CD4-positive, alpha-beta T cell treated with Interleukin-15 for 4 hours (primary cell): ENCODE measurements around the gene ZNF275.
"Not testable (repeated sequence)": the region's sequence is repeated elsewhere in the genome, so short reads cannot be mapped to it uniquely, and the experiment has no call there.

Experiments
- DNase-seq: peaks from one replicate; pipeline ENCODE4 v3.0.0-alpha.2; 2020; ENCODE audit warnings: low spot score

ZNF275 gene

DNA sequence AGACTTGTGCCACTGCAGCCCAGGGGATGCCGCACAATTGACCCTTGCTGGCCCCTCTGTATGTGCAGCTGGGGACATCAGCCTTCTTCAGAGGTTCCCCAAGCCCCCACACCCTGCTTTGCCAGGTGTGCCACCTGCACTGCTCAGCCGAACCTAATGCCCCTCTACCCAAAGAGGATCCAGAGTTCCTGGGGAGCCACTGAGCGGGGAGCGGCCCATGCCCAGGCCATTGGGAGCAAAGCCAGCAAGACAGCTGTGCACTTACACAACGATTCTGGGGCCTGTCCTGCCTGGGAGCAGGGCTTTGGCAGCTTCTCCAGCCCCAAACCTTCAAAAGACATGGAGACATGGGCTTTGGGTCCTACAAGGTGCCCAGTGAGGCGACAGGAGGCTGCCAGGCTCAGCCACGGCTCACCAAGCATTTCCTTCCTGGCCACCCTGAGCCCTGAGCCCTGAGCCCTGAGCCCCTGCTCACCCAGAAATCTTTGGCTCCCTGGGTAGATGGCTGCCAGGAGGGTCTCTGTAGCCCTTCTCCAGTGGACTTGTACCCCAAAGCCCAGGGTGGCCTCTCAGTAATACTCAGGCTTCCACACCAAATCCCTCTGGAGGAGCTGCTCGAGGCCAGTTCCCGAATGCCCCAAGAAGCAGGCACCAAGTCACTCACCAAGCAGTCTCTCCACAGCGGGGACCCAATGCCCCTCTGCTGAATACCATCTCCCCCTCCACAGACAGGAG is 54.2 kb downstream of the ZNF275 start:
- no peak for DNase-seq

DNA sequence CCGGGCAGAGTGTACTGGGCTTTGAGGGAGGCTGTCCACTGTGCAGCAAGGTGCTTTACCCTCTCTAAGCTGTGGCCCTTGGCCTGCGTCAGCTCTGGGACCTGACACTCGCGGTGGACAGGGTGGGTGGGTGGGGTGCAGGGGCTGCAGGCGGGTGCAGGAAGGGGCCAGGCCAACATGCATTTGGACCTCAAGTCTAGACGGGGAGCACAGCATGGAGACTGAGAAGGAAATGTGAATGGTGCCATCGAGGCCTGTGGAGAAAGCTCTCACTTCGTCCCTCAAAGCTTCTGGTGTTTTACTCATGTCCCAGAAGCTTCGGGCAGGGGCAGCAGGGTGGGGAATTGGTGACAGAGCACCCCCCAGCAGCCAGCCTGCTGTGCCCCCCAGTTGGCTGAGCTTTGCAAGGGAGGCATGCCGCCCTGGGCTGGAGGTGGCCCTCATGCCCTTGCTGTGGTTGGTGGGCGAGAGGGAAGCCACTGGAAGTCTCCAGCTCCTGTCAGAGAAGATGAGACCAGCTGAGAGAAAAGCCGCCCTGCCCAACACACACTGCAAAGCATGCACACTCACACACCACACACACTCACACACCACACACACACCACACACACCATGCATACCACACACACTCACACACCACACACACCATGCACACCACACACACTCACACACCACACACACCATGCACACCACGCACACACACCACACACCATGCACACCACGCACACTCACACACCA is 54.9 kb downstream of the ZNF275 start:
- DNase-seq: no peak

DNA sequence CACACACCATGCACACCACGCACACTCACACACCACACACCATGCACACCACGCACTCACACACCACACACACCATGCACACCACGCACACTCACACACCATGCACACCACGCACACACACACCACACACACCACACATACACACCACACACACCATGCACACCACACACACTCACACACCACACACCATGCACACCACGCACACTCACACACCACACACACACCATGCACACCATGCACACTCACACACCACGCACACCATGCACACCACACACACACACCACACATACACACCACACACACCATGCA is 55.5 kb downstream of the ZNF275 start:
- DNase-seq: not testable (repeated sequence)

DNA sequence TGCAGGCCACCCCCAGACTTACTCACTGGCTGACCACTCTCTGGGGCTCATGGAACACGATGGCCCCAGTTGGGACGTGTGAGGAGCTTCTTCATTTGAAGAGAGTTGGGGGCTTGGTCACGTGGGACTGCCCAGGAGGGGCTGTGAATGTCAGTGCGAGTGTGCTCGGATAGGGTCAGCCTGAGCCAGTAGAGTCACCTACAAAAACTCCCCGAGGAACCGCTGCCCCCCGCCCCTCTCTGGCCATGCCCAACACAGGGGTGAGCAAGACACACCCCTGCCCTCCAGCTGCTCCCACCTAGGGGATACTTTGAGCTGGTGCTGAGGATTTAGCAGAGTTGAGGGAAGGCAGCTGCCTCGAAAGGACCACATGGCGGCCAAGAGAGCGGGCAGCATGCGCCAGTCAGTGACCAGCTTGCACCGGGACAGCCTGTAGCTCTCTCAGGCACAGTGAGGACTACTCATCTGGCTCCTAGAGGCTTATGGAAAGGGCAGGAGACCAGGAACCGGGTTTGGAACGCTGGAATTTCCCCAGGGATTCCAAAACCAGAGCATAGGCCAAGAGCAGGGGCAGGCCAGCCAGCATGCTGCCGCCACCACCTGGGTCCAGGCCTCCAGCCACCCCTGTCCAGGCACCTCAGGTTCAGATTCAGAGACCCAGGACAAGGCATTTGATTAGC is 58.8 kb downstream of the ZNF275 start:
- no peak for DNase-seq

DNA sequence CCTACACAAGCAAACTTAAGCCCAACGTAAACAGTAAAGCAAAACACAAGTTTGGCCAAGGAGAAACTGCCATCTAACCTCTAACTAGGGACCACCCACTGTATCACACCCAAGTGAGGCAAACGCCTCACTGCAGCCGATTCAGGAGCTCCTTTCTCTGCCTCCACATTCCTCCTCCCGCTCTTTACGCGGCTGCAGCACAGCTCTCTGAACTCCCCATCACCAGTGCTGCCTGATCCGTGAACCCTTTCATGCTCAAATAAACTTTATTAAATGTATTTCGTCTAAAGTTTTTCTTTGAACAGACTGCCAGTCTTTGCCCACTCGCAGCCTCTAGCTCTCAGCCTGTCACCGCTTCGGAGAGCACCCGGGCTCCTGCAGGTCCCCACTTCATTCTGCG is 60.7 kb downstream of the ZNF275 start:
- no peak for DNase-seq

DNA sequence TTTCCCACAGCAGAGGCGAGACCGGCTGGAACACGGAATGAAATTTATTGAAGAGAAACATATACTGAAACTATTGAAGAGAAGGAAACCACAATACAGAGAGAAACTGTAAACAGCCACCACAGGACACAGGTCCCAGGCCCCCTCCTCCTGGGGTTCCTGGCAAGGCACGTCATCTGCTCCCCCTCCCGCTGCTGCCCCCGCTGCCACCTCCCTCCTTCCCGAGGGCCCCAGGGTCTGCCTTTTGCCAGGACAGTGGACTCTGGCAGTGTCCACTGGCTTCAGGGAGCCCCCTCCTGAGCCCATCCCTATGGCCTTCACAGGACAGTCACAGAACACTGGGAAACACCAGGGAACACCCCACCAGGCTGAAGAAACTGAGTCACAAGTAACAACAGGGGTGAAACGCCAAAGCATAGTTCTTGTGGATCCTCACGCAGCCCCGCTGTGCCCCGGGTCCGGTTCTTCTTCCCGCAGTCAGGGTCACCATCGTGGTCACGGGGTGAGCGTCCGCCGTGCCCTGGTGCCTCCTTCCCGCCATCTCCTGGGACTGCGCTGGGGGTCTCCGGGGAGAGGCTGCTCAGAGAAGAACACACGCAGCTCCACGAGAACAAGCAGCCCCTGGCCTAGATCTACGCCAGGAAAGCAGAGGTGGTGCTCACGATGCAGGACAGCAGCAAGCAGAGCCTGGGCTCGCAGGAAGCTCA is 61.8 kb downstream of the ZNF275 start:
- no peak for DNase-seq

DNA sequence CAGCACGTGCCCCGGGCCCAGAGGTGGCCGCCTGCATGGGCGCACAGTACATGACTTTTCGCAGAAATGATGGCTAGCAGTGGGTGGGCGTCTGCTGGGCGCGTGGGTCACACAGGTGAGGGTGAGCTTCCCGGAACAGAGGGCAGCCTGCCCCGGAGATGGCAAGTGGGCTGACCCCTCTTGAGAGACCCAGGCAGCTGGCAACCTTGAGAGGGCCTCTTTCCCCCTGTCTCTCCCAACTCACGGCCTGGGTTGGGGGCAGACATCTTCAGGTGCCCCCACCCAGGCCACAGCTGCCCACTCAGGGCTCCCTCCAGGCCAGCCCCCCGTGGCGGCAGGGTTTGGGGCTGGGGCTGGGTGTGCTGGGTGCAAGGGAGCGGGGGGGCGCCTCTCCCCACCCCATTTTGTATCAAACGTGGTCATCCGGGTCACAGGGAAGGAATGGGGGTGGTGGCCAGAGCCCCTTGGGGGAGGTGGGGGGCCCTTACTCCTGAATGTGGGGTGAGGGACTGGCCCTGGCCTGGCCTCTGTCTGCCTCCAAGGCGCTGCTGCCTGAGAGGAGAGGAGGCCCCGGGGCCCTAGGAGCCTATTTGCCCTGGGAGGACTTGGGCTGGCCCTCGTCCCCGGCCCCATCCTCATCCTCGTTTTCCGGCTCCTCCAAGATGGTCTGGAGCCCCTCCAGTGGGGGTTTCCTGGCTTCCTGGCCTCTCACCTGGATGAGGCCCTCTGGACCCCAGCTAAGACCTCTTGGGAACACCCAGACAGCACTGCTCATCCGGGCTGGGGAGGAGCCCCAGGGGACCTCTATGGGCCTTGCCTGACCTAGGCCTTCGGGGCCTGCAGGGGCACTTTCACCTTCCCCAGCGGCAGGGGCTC is 62.6 kb downstream of the ZNF275 start:
- DNase-seq: no peak

DNA sequence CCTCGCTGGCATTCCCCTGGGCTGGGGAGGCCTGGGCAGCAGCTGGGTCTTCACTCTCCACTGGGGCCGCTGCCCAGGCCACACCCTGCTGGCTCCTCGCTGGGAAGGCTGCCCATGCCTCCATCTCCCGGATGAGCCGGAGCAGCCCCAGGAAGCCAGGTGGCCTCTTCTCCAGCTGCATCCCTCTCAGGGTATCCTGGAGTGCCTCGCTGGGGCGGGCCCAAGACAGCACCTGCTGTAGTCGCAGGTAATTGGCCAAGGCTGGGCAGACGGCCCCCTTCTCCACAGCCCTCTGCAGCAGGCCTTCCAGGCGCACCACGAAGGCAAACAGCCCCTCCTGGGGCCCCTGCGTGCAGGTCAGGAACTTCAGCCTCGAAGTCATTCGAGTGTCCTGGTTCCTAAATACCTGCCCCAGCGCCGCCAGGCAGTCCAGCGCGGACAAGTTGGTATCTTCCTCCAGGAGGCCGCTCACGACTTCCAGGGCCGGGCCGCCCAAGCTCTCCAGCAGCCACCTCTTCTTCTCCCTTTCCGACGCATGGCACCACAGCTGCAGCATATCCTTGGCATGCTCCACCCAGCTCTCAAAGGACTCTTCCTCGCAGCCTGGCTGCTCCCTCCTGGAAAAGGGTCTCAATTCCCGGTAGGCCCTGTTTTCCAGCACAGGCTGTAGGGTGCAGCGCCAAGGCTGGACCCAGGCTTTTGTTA is 63.5 kb downstream of the ZNF275 start:
- DNase-seq: no peak

DNA sequence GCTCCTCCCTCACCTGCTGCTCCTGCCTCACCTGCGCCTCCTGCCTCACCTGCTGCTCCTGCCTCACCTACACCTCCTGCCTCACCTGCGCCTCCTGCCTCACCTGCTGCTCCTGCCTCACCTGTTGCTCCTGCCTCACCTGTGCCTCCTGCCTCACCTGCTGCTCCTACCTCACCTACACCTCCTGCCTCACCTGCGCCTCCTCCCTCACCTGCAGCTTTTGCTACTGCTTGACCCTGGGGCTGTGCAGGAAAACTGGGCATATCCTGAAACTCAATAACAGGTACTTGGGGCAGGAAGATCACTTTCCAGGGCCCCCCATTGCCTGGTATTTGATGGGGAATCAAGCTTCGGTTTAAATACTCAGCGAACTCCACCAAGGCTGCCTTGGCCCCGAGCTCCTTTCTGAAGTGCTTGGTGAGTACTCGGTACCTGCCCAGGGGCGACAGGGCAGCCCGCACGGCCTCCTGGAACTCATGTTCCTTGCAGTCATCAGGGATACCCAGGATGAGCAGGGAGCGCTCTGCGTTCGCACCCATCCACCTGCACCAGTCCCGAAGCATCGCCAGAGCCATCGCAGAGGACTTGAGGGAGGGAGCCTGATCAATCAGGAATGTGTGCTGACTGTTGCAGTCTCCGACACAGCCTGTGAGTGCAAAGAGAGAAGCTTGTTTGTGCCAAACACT is 64.5 kb downstream of the ZNF275 start:
- DNase-seq: no peak

DNA sequence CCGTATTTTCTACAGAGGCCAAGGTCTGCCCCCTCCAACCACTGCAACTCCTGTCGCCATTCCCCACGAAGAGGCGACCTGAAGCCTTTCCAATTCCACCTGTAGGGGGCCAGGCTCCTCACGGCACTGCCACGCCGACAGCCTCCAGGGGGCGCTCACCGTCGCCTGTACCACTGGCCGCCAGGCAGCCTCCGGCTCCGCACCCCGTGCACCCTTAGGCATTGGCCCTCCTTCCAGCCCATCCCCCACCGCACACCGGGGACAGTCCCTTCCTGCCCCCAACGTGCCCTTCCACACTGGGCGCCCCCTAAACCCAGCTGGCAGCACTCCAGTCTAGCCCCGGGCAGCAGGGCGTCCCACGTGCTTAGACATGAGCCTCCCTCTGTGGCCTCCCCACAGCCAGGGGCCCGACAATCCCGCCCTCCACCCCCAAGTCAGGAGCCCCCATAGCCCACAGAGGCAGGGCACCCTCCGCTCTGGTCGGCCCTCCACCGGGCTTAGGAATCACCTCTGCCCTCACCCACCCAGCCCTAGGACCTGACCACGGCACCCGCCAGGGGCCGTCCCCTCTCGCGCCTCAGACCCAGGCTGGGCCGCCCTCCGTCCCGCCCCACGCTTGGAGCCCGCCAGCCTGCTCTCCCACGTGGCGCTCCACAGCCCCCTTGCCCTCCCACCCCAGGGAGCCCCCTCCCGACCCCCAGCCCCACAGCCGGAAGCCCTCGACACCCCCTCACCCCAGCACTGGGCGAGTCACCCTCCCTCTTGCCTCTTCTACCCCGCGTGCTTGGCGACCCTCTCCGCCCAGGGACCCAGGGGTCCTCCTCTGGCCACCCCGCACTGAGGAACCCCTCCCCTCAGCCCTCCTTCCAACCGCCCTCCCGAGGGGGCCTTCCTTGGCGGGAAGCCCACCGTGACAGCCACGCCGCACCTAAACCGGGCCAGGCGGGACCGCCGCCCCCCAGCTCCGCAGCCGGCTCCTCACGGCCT is 66.5 kb downstream of the ZNF275 start:
- peak; percentile 28 for DNase-seq

DNA sequence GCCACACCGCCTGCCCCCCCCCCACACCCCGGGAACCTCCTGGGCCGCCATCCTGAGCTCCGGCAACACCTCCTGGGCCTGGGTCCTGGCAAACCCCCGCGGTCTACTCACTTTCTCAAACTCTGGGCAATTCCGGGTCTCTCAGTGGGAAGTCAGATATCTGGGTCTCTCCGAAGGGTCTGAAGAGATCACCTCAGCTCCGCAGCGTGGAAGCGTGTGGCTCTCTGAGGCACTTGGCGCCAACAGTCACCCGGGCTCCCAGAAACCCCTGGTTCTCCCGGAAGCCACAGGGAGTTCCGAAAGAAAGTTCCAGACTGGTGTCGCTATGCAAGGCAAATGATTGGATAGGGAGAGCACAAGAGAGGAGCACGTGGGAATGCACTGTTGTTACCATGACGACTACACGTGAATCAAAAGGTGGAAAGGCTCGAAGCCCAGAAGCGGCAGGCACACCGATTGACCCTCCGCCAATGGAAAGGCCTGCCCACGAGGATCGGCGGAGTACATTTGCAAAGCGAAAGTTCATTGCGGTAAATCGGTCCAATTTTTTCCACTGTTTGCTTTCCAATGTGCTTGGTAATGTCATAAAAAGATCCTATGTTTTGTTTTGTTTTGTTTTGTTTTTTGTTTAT is 67.3 kb downstream of the ZNF275 start, which contains the start of gene PNMA6E:
TSS of gene PNMA6E (minus strand) at position 218 of the 632 bp plus-strand sequence. CDS start 2,501 bp downstream, outside the sequence.
- DNase-seq: no peak
